DND-41 (cell line): ENCODE data around the gene NCF2.

Experiments
- ATAC-seq: fragments of 200-7000 bp; cut with Tn5 transposase; 3 replicates; pipeline ENCODE4 v1.9.1; 2021; ENCODE audit warnings: low read depth; ENCODE audit not compliant: insufficient read depth
- DNase-seq: peaks from one replicate; pipeline ENCODE4 v3.0.0-alpha.2; 2020
- H2AFZ ChIP-seq: 2 replicates; pipeline ENCODE4 v1.6.0; 2012; ENCODE audit warnings: low read depth, low read length
- H3K27ac ChIP-seq: 2 replicates; pipeline ENCODE4 v1.5.1; 2012; ENCODE audit warnings: low read length, inconsistent platforms
- H3K27me3 ChIP-seq: fragments of 200-600 bp; sonication (generic); 2 replicates; pipeline ENCODE4 v1.6.0; 2012; ENCODE audit warnings: low read length, mild to moderate bottlenecking, inconsistent platforms; ENCODE audit not compliant: insufficient read depth, poor library complexity
- H3K36me3 ChIP-seq: 2 replicates; pipeline ENCODE4 v1.5.1; 2012; ENCODE audit warnings: low read length, inconsistent platforms; ENCODE audit not compliant: insufficient read depth
- H3K4me1 ChIP-seq: 2 replicates; pipeline ENCODE4 v1.5.1; 2012; ENCODE audit warnings: mild to moderate bottlenecking, low read length; ENCODE audit not compliant: insufficient read depth
- H3K4me2 ChIP-seq: 2 replicates; pipeline ENCODE4 v1.6.0; 2012; ENCODE audit warnings: mild to moderate bottlenecking, moderate library complexity, low read length, inconsistent platforms; ENCODE audit not compliant: insufficient read depth
- H3K4me3 ChIP-seq, 2 experiments: fragments of 200-600 bp in 1 of 2; shearing (Covaris generic) in 1 of 2; 2 replicates each; pipeline ENCODE4 v1.5.1; 2012 to 2016; ENCODE audit warnings: inconsistent platforms in 2 of 2, low read length in 2 of 2, mild to moderate bottlenecking in 2 of 2, low read depth in 1 of 2, moderate library complexity in 1 of 2
- H3K79me2 ChIP-seq: 2 replicates; pipeline ENCODE4 v1.6.0; 2012; ENCODE audit warnings: low read length, inconsistent platforms; ENCODE audit not compliant: insufficient read depth
- H3K9ac ChIP-seq: 2 replicates; pipeline ENCODE4 v1.6.0; 2012; ENCODE audit warnings: low read depth, mild to moderate bottlenecking, inconsistent platforms, low read length, moderate library complexity
- H3K9me3 ChIP-seq: 2 replicates; pipeline ENCODE4 v1.5.1; 2012; ENCODE audit warnings: low read length, moderate library complexity, mild to moderate bottlenecking, inconsistent platforms; ENCODE audit not compliant: insufficient read depth, severe bottlenecking
- H4K20me1 ChIP-seq: 2 replicates; pipeline ENCODE4 v1.6.0; 2012; ENCODE audit warnings: low read length; ENCODE audit not compliant: insufficient read depth
- EZH2 ChIP-seq: IDR thresholded peaks from 3 replicates; pipeline ENCODE4 v1.6.1; 2012; ENCODE audit warnings: borderline replicate concordance, low read depth, mild to moderate bottlenecking, moderate library complexity, low read length, inconsistent platforms; ENCODE audit not compliant: severe bottlenecking
- TF ChIP-seq, protein P1 (sequence below): IDR thresholded peaks from 2 replicates; pipeline ENCODE4 v1.5.1; 2012; ENCODE audit warnings: borderline replicate concordance, low read length, moderate library complexity, mild to moderate bottlenecking; ENCODE audit not compliant: poor library complexity, severe bottlenecking; ENCODE audit errors: extremely low read depth

NCF2 gene

GRCh38 chr1:183553764-183554163 lies 36.5 kb downstream of the NCF2 start:
- H3K4me3 ChIP-seq, result no peak overlapping the region
- H4K20me1 ChIP-seq, result no peaks in the 10 kb centered on the region
- H3K27me3 ChIP-seq, result no peaks in the 10 kb centered on the region
- TF ChIP-seq, protein P1, sequence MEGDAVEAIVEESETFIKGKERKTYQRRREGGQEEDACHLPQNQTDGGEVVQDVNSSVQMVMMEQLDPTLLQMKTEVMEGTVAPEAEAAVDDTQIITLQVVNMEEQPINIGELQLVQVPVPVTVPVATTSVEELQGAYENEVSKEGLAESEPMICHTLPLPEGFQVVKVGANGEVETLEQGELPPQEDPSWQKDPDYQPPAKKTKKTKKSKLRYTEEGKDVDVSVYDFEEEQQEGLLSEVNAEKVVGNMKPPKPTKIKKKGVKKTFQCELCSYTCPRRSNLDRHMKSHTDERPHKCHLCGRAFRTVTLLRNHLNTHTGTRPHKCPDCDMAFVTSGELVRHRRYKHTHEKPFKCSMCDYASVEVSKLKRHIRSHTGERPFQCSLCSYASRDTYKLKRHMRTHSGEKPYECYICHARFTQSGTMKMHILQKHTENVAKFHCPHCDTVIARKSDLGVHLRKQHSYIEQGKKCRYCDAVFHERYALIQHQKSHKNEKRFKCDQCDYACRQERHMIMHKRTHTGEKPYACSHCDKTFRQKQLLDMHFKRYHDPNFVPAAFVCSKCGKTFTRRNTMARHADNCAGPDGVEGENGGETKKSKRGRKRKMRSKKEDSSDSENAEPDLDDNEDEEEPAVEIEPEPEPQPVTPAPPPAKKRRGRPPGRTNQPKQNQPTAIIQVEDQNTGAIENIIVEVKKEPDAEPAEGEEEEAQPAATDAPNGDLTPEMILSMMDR, result no peak
- TF ChIP-seq EZH2, result no peak
- no peak overlapping the region for H3K4me2 ChIP-seq
- no peaks in the 10 kb centered on the region for H3K4me1 ChIP-seq
- no peak overlapping the region for H3K9ac ChIP-seq
- peaks cover 63% of the 10 kb centered on the region for H3K36me3 ChIP-seq
- ATAC-seq (no peak), DNase-seq (no peak)
- no peaks in the 10 kb centered on the region for H3K9me3 ChIP-seq
- H3K79me2 ChIP-seq, result no peaks in the 10 kb centered on the region
- H3K27ac ChIP-seq, result no peak overlapping the region
- H2AFZ ChIP-seq, result no peak overlapping the region

DNA sequence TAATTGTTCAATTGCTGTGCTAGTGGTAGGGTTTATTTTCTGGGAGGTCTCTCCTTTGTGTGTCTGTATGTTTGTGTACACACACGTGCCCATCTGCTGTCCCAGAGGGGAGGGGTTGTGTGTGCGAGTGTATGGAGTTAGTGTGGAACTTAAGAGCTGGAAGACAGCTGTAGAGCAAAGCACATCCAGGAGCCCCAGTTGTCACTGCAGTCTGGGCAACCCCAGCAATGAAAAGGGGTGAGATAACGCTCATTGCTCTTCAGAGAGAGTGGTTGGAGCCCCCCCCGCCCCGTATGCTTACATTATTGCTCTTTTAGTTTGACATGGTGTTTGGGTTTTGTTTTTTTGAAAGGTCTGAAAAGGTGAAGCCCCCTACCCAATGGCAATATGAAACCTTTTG lies 36.9 kb downstream of the NCF2 start:
- DNase-seq, result no peak
- H3K27me3 ChIP-seq, result no peaks in the 10 kb centered on the region
- peaks cover 67% of the 10 kb centered on the region for H3K36me3 ChIP-seq

GRCh38 chr1:183552891-183553290 lies 37.4 kb downstream of the NCF2 start:
- Histone ChIP-seq H3K79me2 (no peaks in the 10 kb centered on the region), H3K9ac (no peak overlapping the region), H3K4me2 (no peak overlapping the region), H2AFZ (no peak overlapping the region), H3K4me3 (no peak overlapping the region), H4K20me1 (no peaks in the 10 kb centered on the region), H3K27me3 (no peaks in the 10 kb centered on the region), H3K27ac (no peak overlapping the region), H3K9me3 (no peaks in the 10 kb centered on the region), H3K36me3 (peaks cover 72% of the 10 kb centered on the region), H3K4me1 (no peaks in the 10 kb centered on the region)
- DNase-seq, result no peak
- ATAC-seq, result no peak
- TF ChIP-seq, protein P1, result no peak
- no peak for TF ChIP-seq EZH2

More for the DNA sequence above, 36.9 kb downstream of the NCF2 start:
- no peaks in the 10 kb centered on the region for H4K20me1 ChIP-seq
- no peak overlapping the region for H3K27ac ChIP-seq
- no peaks in the 10 kb centered on the region for H3K4me1 ChIP-seq
- ATAC-seq, result 0 out of 3 replicates have a peak, but pooled peaks have one; percentile 27
- no peak overlapping the region for H3K9ac ChIP-seq
- H3K9me3 ChIP-seq, result no peaks in the 10 kb centered on the region
- H2AFZ ChIP-seq, result no peak overlapping the region
- H3K4me3 ChIP-seq, result no peak overlapping the region
- no peak overlapping the region for H3K4me2 ChIP-seq
- no peak for TF ChIP-seq EZH2
- TF ChIP-seq, protein P1, result no peak
- H3K79me2 ChIP-seq, result no peaks in the 10 kb centered on the region

GRCh38 chr1:183552441-183552840 lies 37.8 kb downstream of the NCF2 start:
- no peaks in the 10 kb centered on the region for H4K20me1 ChIP-seq
- H3K9ac ChIP-seq, result no peak overlapping the region
- no peaks in the 10 kb centered on the region for H3K27me3 ChIP-seq
- H3K9me3 ChIP-seq, result no peaks in the 10 kb centered on the region
- peaks cover 76% of the 10 kb centered on the region for H3K36me3 ChIP-seq
- no peaks in the 10 kb centered on the region for H3K79me2 ChIP-seq
- ATAC-seq (no peak), DNase-seq (no peak)
- no peak overlapping the region for H2AFZ ChIP-seq
- no peaks in the 10 kb centered on the region for H3K4me1 ChIP-seq
- H3K27ac ChIP-seq, result no peak overlapping the region
- TF ChIP-seq, protein P1, result no peak
- TF ChIP-seq EZH2, result no peak
- no peak overlapping the region for H3K4me3 ChIP-seq
- no peak overlapping the region for H3K4me2 ChIP-seq
